ENCODE results near the gene GOLT1A. TPM values are rescaled to one million over a fixed set of nuclear protein-coding genes. Genes with fewer than 3 reads are reported as not detected.

The GOLT1A gene
- total and polyA plus RNA-seq, 2 donors (not counting 1 experiment from before 2014, with no cell fraction given), result 0.50 TPM; not detected in 1

GRCh38 chr1:204191456-204191855 lies 22.3 kb downstream of the GOLT1A start:
- Histone ChIP-seq H3K36me3 (ENCODE audit: control insufficient read depth, insufficient read depth, low read length) (no peaks in the 10 kb centered on the region), H3K9me3 (ENCODE audit: control insufficient read depth, insufficient read depth, low read depth, low read length) (no peaks in the 10 kb centered on the region), H3K27ac (ENCODE audit: insufficient read depth, low read length) (no peak overlapping the region), H3K4me1 (ENCODE audit: control insufficient read depth, extremely low read depth, insufficient read depth, low read length) (no peaks in the 10 kb centered on the region), H3K27me3 (ENCODE audit: control insufficient read depth, insufficient read depth, low read length) (peaks cover 36% of the 10 kb centered on the region), H3K9ac (ENCODE audit: insufficient read depth, low read length) (no peak overlapping the region), H2AFZ (ENCODE audit: low read length) (no peak overlapping the region), H3K4me3 (replicated peaks in 1 of 4; ENCODE audit: control extremely low read depth in 1 of 4, insufficient read depth in 1 of 4, low read depth in 3 of 4, low read length in 4 of 4) (no peak overlapping the region), H3K79me2 (ENCODE audit: control insufficient read depth, insufficient read depth, low read length) (no peaks in the 10 kb centered on the region), H3K4me2 (ENCODE audit: extremely low read depth, insufficient read depth, low read length) (no peak overlapping the region), H4K20me1 (ENCODE audit: control insufficient read depth, extremely low read depth, insufficient read depth, low read length) (no peaks in the 10 kb centered on the region)
- no peak for DNase-seq (ENCODE audit: low read depth in 2 of 2)
- no peak for TF ChIP-seq CTCF (conservative IDR thresholded peaks at IDR 0.05 in 1 of 2, IDR thresholded peaks at IDR 0.05 in 1 of 2; ENCODE audit: low read depth in 1 of 2, low read length in 2 of 2)
- TF ChIP-seq EZH2 (IDR thresholded peaks at IDR 0.05; ENCODE audit: low read length, missing control alignments), result no peak

GRCh38 chr1:204190212-204191211 lies 23.3 kb downstream of the GOLT1A start:
- DNase-seq (ENCODE audit: low read depth in 2 of 2), result peak; percentile 56 to 69
- Histone ChIP-seq H3K36me3 (ENCODE audit: control insufficient read depth, insufficient read depth, low read length) (no peaks in the 10 kb centered on the region), H3K4me2 (ENCODE audit: extremely low read depth, insufficient read depth, low read length) (peak overlapping the region; percentile 44), H3K27me3 (ENCODE audit: control insufficient read depth, insufficient read depth, low read length) (peaks cover 36% of the 10 kb centered on the region), H3K4me1 (ENCODE audit: control insufficient read depth, extremely low read depth, insufficient read depth, low read length) (no peaks in the 10 kb centered on the region), H3K79me2 (ENCODE audit: control insufficient read depth, insufficient read depth, low read length) (no peaks in the 10 kb centered on the region), H3K9ac (ENCODE audit: insufficient read depth, low read length) (no peak overlapping the region), H3K4me3 (replicated peaks in 1 of 4; ENCODE audit: control extremely low read depth in 1 of 4, insufficient read depth in 1 of 4, low read depth in 3 of 4, low read length in 4 of 4) (no peak overlapping the region), H2AFZ (ENCODE audit: low read length) (no peak overlapping the region), H4K20me1 (ENCODE audit: control insufficient read depth, extremely low read depth, insufficient read depth, low read length) (no peaks in the 10 kb centered on the region), H3K27ac (ENCODE audit: insufficient read depth, low read length) (no peak overlapping the region), H3K9me3 (ENCODE audit: control insufficient read depth, insufficient read depth, low read depth, low read length) (no peaks in the 10 kb centered on the region)
- TF ChIP-seq EZH2 (IDR thresholded peaks at IDR 0.05; ENCODE audit: low read length, missing control alignments) (no peak), CTCF (conservative IDR thresholded peaks at IDR 0.05 in 1 of 2, IDR thresholded peaks at IDR 0.05 in 1 of 2; ENCODE audit: low read depth in 1 of 2, low read length in 2 of 2) (no peak)

- no peaks in the 10 kb centered on the region for H4K20me1 ChIP-seq (ENCODE audit: control insufficient read depth, extremely low read depth, insufficient read depth, low read length)
- no peak overlapping the region for H3K4me3 ChIP-seq (replicated peaks in 1 of 4; ENCODE audit: control extremely low read depth in 1 of 4, insufficient read depth in 1 of 4, low read depth in 3 of 4, low read length in 4 of 4)
- H3K9ac ChIP-seq (ENCODE audit: insufficient read depth, low read length), result no peak overlapping the region
- no peak overlapping the region for H3K27ac ChIP-seq (ENCODE audit: insufficient read depth, low read length)
- no peak for TF ChIP-seq EZH2 (IDR thresholded peaks at IDR 0.05; ENCODE audit: low read length, missing control alignments)
- no peak for TF ChIP-seq CTCF (conservative IDR thresholded peaks at IDR 0.05 in 1 of 2, IDR thresholded peaks at IDR 0.05 in 1 of 2; ENCODE audit: low read depth in 1 of 2, low read length in 2 of 2)
- H3K4me1 ChIP-seq (ENCODE audit: control insufficient read depth, extremely low read depth, insufficient read depth, low read length), result no peaks in the 10 kb centered on the region
- H3K27me3 ChIP-seq (ENCODE audit: control insufficient read depth, insufficient read depth, low read length), result peaks cover 36% of the 10 kb centered on the region
- no peaks in the 10 kb centered on the region for H3K36me3 ChIP-seq (ENCODE audit: control insufficient read depth, insufficient read depth, low read length)
- H3K9me3 ChIP-seq (ENCODE audit: control insufficient read depth, insufficient read depth, low read depth, low read length), result no peaks in the 10 kb centered on the region
- H3K79me2 ChIP-seq (ENCODE audit: control insufficient read depth, insufficient read depth, low read length), result no peaks in the 10 kb centered on the region
- no peak overlapping the region for H2AFZ ChIP-seq (ENCODE audit: low read length)
- no peak overlapping the region for H3K4me2 ChIP-seq (ENCODE audit: extremely low read depth, insufficient read depth, low read length)
- DNase-seq (ENCODE audit: low read depth in 2 of 2), result no peak
These were observed 24.7 kb downstream of the GOLT1A start for GRCh38 chr1:204188959-204189639.
